GM19468 (cell line): ENCODE results near the gene SPDYE3.
"Not testable (repeated sequence)": the region's sequence is repeated elsewhere in the genome, so short reads cannot be mapped to it uniquely, and the experiment has no call there.

ENCODE experiments used
- ATAC-seq: cut with Tn5 transposase; IDR thresholded peaks from one replicate; pipeline ENCODE4 v1.9.1; 2021; ENCODE audit warnings: mild to moderate bottlenecking, moderate library complexity, moderate number of reproducible peaks; ENCODE audit not compliant: unreplicated experiment; ENCODE audit errors: extremely low read depth

Gene SPDYE3

GRCh38 chr7:100346921-100347320, 39.4 kb downstream of the SPDYE3 start:
- no peak for ATAC-seq

GRCh38 chr7:100348805-100349204, 41.3 kb downstream of the SPDYE3 start:
- no peak for ATAC-seq

DNA sequence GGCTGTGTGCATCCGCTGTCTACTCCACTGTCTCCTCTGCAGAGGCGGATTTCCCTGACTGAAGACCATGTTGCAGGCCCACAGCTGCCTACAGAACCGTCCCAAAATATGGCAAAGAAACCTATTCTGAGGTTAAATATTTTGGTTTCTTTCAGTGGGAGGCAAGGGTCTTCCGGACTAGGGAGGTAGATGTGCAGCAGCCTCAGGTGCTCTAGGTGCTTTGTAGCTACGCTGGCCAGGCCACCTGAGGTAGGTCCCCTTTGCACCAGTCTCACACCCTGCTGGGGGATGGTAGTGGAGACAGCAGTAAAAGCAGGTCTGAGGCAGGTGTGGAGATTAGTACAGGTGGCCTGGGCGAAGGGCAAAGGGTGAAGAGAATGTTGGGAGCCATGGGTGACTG, 42.3 kb downstream of the SPDYE3 start:
- no peak for ATAC-seq

DNA sequence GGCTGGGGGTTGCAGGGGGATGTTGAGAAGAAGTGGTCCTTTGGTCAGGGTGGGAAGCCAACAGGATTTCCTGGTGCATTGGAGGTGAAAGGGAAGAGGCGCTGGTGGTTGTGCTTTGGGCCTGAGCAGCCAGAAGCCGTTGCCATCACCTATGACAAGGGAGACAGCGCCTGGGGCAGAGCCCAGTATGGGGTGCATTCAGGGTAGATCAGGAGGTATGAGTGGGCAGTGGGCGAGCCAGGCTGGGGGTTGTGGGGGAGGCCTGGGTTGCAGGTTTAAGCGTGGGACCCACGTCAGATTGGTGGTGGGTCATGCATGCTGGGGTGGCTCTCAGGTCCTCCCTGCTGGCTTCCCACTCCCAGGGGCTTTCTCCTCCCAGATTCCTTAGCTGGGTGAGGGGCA, 44.2 kb downstream of the SPDYE3 start:
- ATAC-seq = no peak

- not testable (repeated sequence) for ATAC-seq
Measured at GRCh38 chr7:100352230-100352781, 44.8 kb downstream of the SPDYE3 start.

DNA sequence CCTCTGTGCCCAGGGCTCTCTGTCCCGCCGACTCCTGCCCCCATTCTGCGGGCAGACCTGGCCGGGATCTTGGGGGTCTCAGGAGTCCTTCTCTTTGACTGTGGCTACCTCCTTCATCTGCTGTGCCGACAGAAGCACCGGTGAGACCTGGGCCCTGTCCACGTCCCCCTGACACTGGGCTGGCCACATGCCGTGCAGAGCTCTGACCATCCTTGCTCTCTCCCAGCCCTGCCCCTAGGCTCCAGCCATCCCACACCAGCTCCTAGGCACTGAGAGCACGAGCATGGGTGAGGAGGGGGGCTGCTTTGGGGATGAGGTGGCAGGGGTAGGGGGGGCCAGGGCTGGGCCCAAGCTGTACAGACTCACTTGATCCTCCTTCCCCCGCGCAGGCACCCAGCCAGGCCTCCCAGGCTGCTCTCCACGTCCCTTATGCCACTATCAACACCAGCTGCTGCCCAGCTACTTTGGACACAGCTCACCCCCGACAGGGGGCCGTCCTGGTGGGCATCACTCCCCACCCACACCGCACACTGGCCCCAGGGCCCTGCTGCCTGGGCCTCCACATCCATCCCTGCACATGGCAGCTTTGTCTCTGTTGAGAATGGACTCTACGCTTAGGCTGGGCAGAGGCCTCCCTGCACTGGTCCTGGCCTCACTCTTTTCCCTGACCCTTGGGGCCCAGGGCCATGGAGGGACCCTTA, 45.6 kb downstream of the SPDYE3 start:
- ATAC-seq = no peak

DNA sequence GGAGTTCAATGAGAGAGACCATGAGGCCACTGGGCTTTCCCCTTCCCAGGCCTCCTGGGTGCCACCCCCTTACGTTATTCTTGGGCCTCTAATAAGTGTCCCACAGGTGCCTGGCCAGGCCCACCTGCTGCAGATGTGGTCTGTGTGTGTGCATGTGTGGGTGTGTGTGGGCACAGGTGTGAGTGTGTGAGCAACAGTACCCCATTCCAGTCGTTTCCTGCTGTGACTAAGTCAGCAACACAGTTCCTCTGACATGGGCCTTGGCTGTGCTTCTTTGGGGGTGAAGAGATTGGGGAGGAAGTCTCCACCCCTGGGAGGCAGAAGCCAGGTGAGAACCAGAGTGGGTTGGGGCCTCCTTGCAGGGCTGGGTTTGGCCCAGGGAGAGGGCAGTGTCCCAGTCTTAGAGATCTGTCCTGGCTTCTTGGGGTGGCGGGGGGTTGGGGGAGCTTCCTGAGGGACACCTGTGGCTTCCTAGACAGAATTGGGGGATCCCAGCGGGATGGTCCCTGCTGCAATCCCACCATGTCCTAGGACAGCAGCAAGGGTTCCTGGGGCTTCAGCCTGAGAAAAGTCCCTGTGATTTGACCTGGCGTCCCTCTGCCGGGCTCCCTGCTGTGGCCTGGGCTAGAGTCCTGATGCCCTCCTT, 46.3 kb downstream of the SPDYE3 start:
- ATAC-seq = no peak

- ATAC-seq = no peak
Measured at GRCh38 chr7:100356416-100357068, 49.0 kb downstream of the SPDYE3 start.

GRCh38 chr7:100357131-100357561, 49.6 kb downstream of the SPDYE3 start:
- no peak for ATAC-seq

DNA sequence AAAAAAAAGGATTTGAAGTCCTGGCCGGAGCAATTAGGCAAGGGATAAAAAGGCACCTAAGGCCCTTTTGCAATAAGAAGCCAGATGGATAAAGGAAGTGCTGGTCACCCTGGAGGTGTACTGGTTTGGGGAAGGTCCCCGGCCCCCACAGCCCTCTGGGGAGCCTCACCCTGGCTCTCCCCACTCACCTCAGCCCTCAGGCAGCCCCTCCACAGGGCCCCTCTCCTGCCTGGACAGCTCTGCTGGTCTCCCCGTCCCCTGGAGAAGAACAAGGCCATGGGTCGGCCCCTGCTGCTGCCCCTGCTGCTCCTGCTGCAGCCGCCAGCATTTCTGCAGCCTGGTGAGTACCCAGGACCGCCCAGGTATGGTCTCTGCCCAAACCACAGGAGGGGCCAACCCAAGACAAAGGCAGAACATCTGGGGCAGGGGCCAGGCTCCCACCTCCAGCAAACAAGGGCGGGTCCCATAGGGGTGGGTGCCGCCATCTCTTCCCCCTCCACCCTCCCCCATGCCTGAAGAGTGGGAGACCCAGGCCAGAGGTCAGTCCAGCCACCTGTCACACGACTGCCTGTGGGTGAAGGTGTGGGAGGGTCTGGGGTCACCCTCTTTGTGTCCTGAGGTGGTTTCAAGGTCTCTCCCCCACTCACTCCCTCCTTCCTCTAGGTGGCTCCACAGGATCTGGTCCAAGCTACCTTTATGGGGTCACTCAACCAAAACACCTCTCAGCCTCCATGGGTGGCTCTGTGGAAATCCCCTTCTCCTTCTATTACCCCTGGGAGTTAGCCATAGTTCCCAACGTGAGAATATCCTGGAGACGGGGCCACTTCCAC, 50.7 kb downstream of the SPDYE3 start, which contains the start of gene PILRB:
TSS of gene PILRB (plus strand) at position 91 of the 830 bp plus-strand sequence. CDS start at position 277, 186 bp downstream.
- ATAC-seq = no peak

DNA sequence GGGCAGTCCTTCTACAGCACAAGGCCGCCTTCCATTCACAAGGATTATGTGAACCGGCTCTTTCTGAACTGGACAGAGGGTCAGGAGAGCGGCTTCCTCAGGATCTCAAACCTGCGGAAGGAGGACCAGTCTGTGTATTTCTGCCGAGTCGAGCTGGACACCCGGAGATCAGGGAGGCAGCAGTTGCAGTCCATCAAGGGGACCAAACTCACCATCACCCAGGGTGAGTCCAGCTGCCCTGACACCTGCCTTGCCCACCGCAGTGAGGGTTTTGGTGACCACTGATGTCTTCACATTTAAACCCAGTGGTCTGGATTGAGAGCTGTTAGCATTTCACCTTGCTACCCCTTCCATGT, 51.3 kb downstream of the SPDYE3 start:
- ATAC-seq = no peak

- no peak for ATAC-seq
Measured at GRCh38 chr7:100360135-100360854, 52.8 kb downstream of the SPDYE3 start.

DNA sequence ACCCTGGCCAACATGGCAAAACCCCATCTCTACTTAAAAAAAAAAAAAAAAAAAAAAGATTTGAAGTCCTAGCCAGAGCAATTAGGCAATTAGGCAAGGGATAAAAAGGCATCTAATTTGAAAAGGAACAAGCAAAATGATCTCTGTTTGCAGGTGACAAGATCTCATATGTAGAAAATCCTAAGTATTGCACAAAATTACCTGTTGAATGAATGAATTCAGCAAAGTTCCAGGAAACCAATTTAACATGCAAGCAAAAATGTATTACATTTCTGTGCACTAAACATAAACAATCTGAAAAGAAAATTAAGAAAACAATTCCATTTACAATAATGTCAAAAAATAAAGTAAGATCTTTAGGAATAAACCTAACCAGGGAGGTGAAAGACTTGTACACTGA, 55.6 kb downstream of the SPDYE3 start:
- no peak for ATAC-seq

DNA sequence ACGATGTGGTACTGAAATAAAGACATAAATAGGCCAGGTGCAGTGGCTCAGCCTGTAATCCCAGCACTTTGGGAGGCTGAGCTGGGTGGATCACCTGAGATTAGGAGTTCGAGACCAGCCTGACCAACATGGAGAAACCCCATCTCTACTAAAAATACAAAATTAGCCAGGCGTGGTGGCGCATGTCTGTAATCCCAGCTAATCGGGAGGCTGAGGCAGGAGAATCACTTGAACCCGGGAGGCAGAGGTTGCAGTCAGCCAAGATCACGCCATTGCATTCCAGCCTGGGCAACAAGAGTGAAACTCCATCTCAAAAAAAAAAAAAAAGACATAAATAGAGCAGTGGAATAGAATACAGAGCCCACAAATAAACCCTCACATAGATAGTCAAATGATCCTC, 56.3 kb downstream of the SPDYE3 start:
- ATAC-seq = not testable (repeated sequence)

DNA sequence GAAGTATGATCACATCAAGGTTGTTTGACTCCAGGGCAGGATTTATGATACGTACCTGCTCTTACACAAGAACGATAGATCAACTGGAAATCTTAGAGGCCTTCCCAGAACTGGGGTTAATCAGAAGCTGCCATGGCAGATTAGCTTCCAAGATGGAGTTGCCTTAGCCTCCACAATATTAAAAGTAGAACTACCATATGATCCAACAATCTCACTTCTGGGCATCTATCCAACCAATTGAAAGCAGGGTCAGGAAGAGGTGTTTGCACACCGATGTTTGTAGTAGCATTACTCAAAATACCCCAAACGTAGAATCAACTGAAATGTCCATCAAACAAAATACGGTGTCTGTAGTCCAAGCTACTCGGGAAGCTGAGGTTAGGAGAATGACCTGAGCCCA, 57.0 kb downstream of the SPDYE3 start:
- no peak for ATAC-seq

DNA sequence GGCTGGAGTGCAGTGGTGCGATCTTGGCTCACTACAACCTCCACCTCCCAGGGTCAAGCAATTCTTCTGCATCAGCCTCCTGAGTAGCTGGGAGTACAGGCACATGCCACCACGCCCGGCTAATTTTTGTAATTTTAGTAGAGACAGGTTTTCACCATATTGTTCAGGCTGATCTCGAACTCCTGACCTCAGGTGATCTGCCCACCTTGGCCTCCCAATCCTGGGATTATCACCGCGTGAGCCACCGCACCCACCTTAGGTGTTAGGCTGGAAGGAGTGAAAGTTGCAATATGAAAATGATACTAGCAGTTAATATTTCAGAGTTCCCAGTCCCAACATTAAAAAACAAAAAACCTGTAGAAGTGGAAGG, 58.5 kb downstream of the SPDYE3 start:
- not testable (repeated sequence) for ATAC-seq

DNA sequence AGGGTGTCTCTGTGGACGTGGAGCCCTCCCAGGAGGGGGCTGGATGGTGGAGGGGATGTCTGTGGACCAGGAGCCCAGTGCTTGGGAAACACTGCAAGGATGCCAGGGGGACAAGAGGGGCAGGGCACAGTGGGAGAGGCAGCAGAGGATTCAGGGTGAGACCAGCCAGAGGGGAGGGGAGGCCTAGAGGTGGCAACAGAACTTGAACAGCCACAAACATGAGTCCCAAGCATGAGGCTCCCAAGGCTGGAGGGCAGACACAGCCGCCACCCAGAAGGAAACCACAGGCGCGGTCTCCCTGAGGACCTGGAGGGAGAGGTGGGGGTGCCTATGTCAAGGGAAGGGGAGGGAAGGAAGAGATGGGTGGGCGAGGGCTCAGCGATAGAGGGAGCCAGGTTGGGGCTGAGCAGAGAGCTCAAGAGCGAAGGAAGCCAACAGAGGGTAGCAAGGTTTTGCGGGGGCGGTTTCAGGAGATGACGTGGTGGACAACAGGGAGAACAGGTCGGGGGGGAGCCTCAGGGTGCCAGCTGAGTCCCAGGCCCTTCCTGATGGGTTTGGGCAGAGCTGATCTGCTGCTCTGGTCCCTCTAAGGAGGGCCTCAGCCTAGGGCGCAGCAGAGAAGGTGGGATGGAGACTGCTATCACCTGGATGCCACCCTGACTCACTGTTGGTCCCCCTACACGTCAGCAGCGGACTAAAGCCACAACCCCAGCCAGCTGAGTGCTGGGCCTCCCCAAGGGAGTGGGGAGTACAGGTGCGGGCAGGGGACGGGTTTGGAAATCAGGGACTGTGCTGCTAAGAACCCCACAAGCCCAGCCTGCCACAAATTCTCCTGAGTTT, 59.1 kb downstream of the SPDYE3 start:
- ATAC-seq = no peak

DNA sequence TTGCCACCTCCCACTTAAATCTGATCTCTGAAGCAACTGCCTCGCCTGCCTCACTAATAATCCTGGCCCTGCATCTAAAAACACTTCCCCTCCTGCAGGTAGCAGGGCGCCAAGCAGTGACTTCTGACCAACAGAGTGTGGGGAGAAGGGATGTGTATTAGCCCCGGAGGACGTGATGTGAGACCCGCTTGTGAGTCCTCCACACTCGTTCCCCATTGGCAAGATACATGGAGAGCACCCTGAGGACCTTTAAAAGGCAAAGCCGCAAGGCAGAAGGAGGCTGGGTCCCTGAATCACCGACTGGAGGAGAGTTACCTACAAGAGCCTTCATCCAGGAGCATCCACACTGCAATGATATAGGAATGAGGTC, 59.7 kb downstream of the SPDYE3 start:
- no peak for ATAC-seq
